GM12878 (cell line): ENCODE results near the gene DNMT3A. TPM values are rescaled to one million over a fixed set of nuclear protein-coding genes. Genes with fewer than 3 reads are reported as not detected.
A peak's percentile ranks its signal among the peaks of the same experiment; 100 is the strongest.

Experiments used
- ATAC-seq: fragments of 200-7000 bp; cut with Tn5 transposase; 3 replicates; pipeline ENCODE4 v1.9.1; 2020; ENCODE audit warnings: mild to moderate bottlenecking, moderate library complexity
- BruUV-seq: library from RNA; stranded (reverse); fragments of 400-500 nt; replicated peaks from 2 replicates; lab custom pipeline; 2021; lab: Mats Ljungman, UMichigan
- CTCF ChIA-PET: fragments of 300-600 bp; sonication (Branson Sonifier 250); formaldehyde crosslinking; extraction: SDS; loops from one replicate; lab custom pipeline; 2021; ENCODE audit warnings: inconsistent platforms; lab: Yijun Ruan, JAX
- POLR2A ChIA-PET: fragments of 350-600 bp; formaldehyde crosslinking; extraction: SDS; loops from one replicate; lab custom pipeline; 2021; ENCODE audit warnings: inconsistent platforms; lab: Charles Lee
- RAD21 ChIA-PET: fragments of 300-600 bp; sonication (Branson Sonifier 250); formaldehyde crosslinking; loops from one replicate; lab custom pipeline; 2023; ENCODE audit warnings: antibody characterized with exemption; ENCODE audit not compliant: unreplicated experiment; lab: Charles Lee
- SMC1A ChIA-PET: fragments of 300-600 bp; sonication (Branson Sonifier 250); formaldehyde crosslinking; loops from one replicate; lab custom pipeline; 2023; ENCODE audit not compliant: unreplicated experiment, uncharacterized antibody; lab: Charles Lee
- DNase-seq: peaks from one replicate; pipeline ENCODE4 v3.0.0-alpha.2; 2011; ENCODE audit warnings: low read depth, low spot score
- FAIRE-seq: peaks from 3 replicates; lab custom pipeline; 2011; peaks lifted over from hg19 to GRCh38; lab: Jason Lieb, UNC
- H2AFZ ChIP-seq: 2 replicates; pipeline ENCODE4 v1.6.0; 2011; ENCODE audit warnings: low read depth, low read length, control low read depth; ENCODE audit not compliant: control insufficient read depth
- H3K27ac ChIP-seq: 2 replicates; pipeline ENCODE4 v1.5.1; 2011; ENCODE audit warnings: control low read depth; ENCODE audit not compliant: control insufficient read depth, insufficient read depth
- H3K27me3 ChIP-seq, 2 experiments: replicated peaks in 1 of 2; 2 replicates each; pipeline versions ENCODE4 v1.6.0 to v1.6.1; 2011; ENCODE audit warnings: low read length in 1 of 2; ENCODE audit not compliant: control insufficient read depth in 2 of 2, insufficient read depth in 2 of 2
- H3K36me3 ChIP-seq, 2 experiments: 2 replicates each; pipeline ENCODE4 v1.5.1; 2011; ENCODE audit warnings: low read length in 1 of 2; ENCODE audit not compliant: control insufficient read depth in 2 of 2, insufficient read depth in 2 of 2
- H3K4me1 ChIP-seq: 2 replicates; pipeline ENCODE4 v1.6.1; 2011; ENCODE audit warnings: mild to moderate bottlenecking, low read length, moderate library complexity, mixed read lengths; ENCODE audit not compliant: control insufficient read depth, insufficient read depth
- H3K4me2 ChIP-seq: 2 replicates; pipeline ENCODE4 v1.6.0; 2011; ENCODE audit warnings: control low read depth; ENCODE audit not compliant: control insufficient read depth, insufficient read depth
- H3K4me3 ChIP-seq: fragments of 200-600 bp; sonication (generic); 2 replicates; pipeline ENCODE4 v1.5.1; 2016
- H3K79me2 ChIP-seq: 2 replicates; pipeline ENCODE4 v1.6.0; 2011; ENCODE audit warnings: low read length; ENCODE audit not compliant: control insufficient read depth, insufficient read depth
- H3K9ac ChIP-seq: 2 replicates; pipeline ENCODE4 v1.8.0; 2011; ENCODE audit warnings: low read length, control low read depth, mixed read lengths; ENCODE audit not compliant: control insufficient read depth, insufficient read depth
- H3K9me3 ChIP-seq: replicated peaks from 3 replicates; pipeline ENCODE4 v1.5.1; 2011; ENCODE audit warnings: mild to moderate bottlenecking, low read length; ENCODE audit not compliant: control insufficient read depth, insufficient read depth
- H4K20me1 ChIP-seq: 2 replicates; pipeline ENCODE4 v1.6.0; 2011; ENCODE audit not compliant: control insufficient read depth, insufficient read depth
- BRCA1 ChIP-seq: IDR thresholded peaks from 2 replicates; pipeline ENCODE4 v1.6.1; 2011; ENCODE audit warnings: low read depth, low read length, improper control_type of control experiment
- CHD4 ChIP-seq: fragments of 200-600 bp; sonication (generic); IDR thresholded peaks from 2 replicates; pipeline ENCODE4 v1.6.1; 2016; ENCODE audit warnings: mild to moderate bottlenecking
- CTCF ChIP-seq, 3 experiments: IDR thresholded peaks in 2 of 3; conservative IDR thresholded peaks in 1 of 3; 2 replicates each; pipeline ENCODE4 v1.5.1; 2011; ENCODE audit warnings: low read depth in 3 of 3, low read length in 3 of 3, mild to moderate bottlenecking in 3 of 3, control low read depth in 2 of 3, moderate library complexity in 2 of 3, inconsistent platforms in 1 of 3, mixed read lengths in 1 of 3; ENCODE audit not compliant: control insufficient read depth in 2 of 3, insufficient read depth in 1 of 3; ENCODE audit errors: extremely low read depth in 1 of 3
- E2F4 ChIP-seq: IDR thresholded peaks from 2 replicates; pipeline ENCODE4 v1.6.1; 2012; ENCODE audit warnings: low read depth, low read length, improper control_type of control experiment
- EP300 ChIP-seq, 2 experiments: fragments of 150-350 bp in 1 of 2; IDR thresholded peaks; 2 replicates each; pipeline ENCODE4 v1.6.1; 2011 to 2012; ENCODE audit warnings: low read depth in 2 of 2, low read length in 2 of 2, borderline replicate concordance in 1 of 2, improper control_type of control experiment in 1 of 2, inconsistent platforms in 1 of 2; ENCODE audit not compliant: control insufficient read depth in 1 of 2
- IKZF2 ChIP-seq, 2 experiments: fragments of 450-650 bp; IDR thresholded peaks; 2 replicates each; pipeline ENCODE4 v1.6.1; 2017; ENCODE audit warnings: mild to moderate bottlenecking in 2 of 2, moderate library complexity in 2 of 2
- JUND ChIP-seq: IDR thresholded peaks from 2 replicates; pipeline ENCODE4 v1.6.1; 2012; ENCODE audit warnings: low read depth, mild to moderate bottlenecking, low read length, improper control_type of control experiment, moderate library complexity
- MXI1 ChIP-seq: fragments of 150-350 bp; IDR thresholded peaks from 2 replicates; pipeline ENCODE4 v1.6.1; 2011; ENCODE audit warnings: low read depth, mild to moderate bottlenecking, inconsistent platforms, low read length, improper control_type of control experiment
- NFYA ChIP-seq: IDR thresholded peaks from 2 replicates; pipeline ENCODE4 v1.6.1; 2011; ENCODE audit warnings: low read depth, mild to moderate bottlenecking, low read length, improper control_type of control experiment, borderline replicate concordance
- NRF1 ChIP-seq: conservative IDR thresholded peaks from 2 replicates; pipeline ENCODE4 v1.6.1; 2011; ENCODE audit warnings: mild to moderate bottlenecking, low read depth, low read length, improper control_type of control experiment
- RAD51 ChIP-seq: fragments of 450-650 bp; IDR thresholded peaks from 2 replicates; pipeline ENCODE4 v1.6.1; 2016; ENCODE audit warnings: moderate library complexity, mild to moderate bottlenecking, inconsistent platforms
- RELA ChIP-seq: fragments of 450-650 bp; IDR thresholded peaks from 2 replicates; pipeline ENCODE4 v1.8.0; 2014; ENCODE audit warnings: borderline replicate concordance; ENCODE audit not compliant: partially characterized antibody
- REST ChIP-seq: IDR thresholded peaks from 2 replicates; pipeline ENCODE4 v1.6.1; 2012; ENCODE audit warnings: mild to moderate bottlenecking, low read depth, low read length
- WRNIP1 ChIP-seq: IDR thresholded peaks from 2 replicates; pipeline ENCODE4 v1.6.1; 2011; ENCODE audit warnings: low read depth, low read length, improper control_type of control experiment, borderline replicate concordance
- ZBED1 ChIP-seq: IDR thresholded peaks from 2 replicates; pipeline ENCODE4 v1.6.1; 2016; ENCODE audit warnings: borderline replicate concordance
- WGBS: methylation state at CpG from one replicate; pipeline ENCODE4 v1.1.6; 2016; ENCODE audit warnings: low lambda C conversion rate; ENCODE audit not compliant: insufficient replicate concordance, insufficient coverage; ENCODE audit errors: missing lambda C conversion rate; 5-methylcytosine and 5-hydroxymethylcytosine counted together
- in situ Hi-C: fragments of 300-500 bp; cut with MboI; formaldehyde crosslinking; loops from 9 replicates; pipeline ENCODE4 v1.14.3; 2018; ENCODE audit warnings: mixed read lengths
- intact Hi-C: fragments of 100-400 bp; cut with micrococcal nuclease; formaldehyde crosslinking; loops from one replicate; pipeline ENCODE4 v1.14.2; 2022; ENCODE audit not compliant: unreplicated experiment
- polyA plus RNA-seq, 11 experiments: library from polyadenylated mRNA; depleted of rRNA in 4 of 11; unstranded in 6 of 11; stranded (reverse) in 5 of 11; fragments of >200 nt; fragmentation: Nextera tagmentation in 4 of 11; fragmentation: Illumina TruSeq in 1 of 11; extraction: Ambion mirVana in 4 of 11; extraction: Trizol in 1 of 11; gene quantifications; 1 replicate in 1 of 11; 2 replicates in 10 of 11; pipeline versions ENCODE4 v1.2.1 to v1.2.3, GENCODE V29; 2011 to 2016; ENCODE audit warnings: inconsistent platforms in 2 of 11, missing spikeins in 2 of 11, low read depth in 1 of 11
- total RNA-seq, 4 experiments: library from RNA; depleted of rRNA in 3 of 4; stranded (reverse); fragments of >200 nt in 3 of 4; fragmentation: Illumina TruSeq in 1 of 4; extraction: Trizol in 1 of 4; gene quantifications; 2 replicates each; pipeline versions ENCODE4 v1.2.1 to v1.2.3, GENCODE V29; 2013 to 2021

DNMT3A gene
- total and polyA plus RNA-seq, 10 of the 15 experiments (the other 5 are each of a cell fraction or from before 2014, with no cell fraction given): 7.4 to 51.6 (median 17.4) TPM

- H3K9me3 ChIP-seq: no peaks in the 10 kb centered on the region
- in situ Hi-C loops (no loop called here), intact Hi-C loops (no loop called here)
- H3K27ac ChIP-seq: peak overlapping the region; percentile 81
- FAIRE-seq (peak; percentile 78), DNase-seq (no peak), ATAC-seq (peak; percentile 97)
- peak overlapping the region; percentile 83 for H3K4me2 ChIP-seq
- H3K79me2 ChIP-seq: no peaks in the 10 kb centered on the region
- peak overlapping the region; percentile 6 for H2AFZ ChIP-seq
- ChIA-PET SMC1A (interaction anchor here (0.6 to 4.0 kb wide), 8 partner anchors 8 to 272 kb away, joined by 3 to 24 read pairs (median 5); no protein-coding TSS in a partner anchor), CTCF (interaction anchor here (0.5 to 3.8 kb wide), 11 partner anchors 8 to 272 kb away, joined by 3 to 30 read pairs (median 4); no protein-coding TSS in a partner anchor), POLR2A (interaction anchor here (0.6 to 2.9 kb wide), 9 partner anchors 8 to 229 kb away, joined by 3 to 12 read pairs (median 5); no protein-coding TSS in a partner anchor), RAD21 (interaction anchor here (0.8 to 2.0 kb wide), 13 partner anchors 10 to 130 kb away, joined by 3 to 17 read pairs (median 5); no protein-coding TSS in a partner anchor)
- no peaks in the 10 kb centered on the region for H3K27me3 ChIP-seq
- 7% methylated on average over 16 of the region's 16 CpGs for WGBS
- H3K4me3 ChIP-seq: peak overlapping the region; percentile 24; the same call in 1 of the 2 replicates
- peaks cover 2 to 8% of the 10 kb centered on the region in 2 experiments; a peak in 3 of 4 replicates for H3K36me3 ChIP-seq
- peak overlapping the region; percentile 50 for H3K9ac ChIP-seq
- no peaks in the 10 kb centered on the region for H4K20me1 ChIP-seq
- peaks cover 35% of the 10 kb centered on the region for H3K4me1 ChIP-seq
- no TSS peak for BruUV-seq
- TF ChIP-seq EP300 (IDR thresholded peaks at IDR 0.05; ENCODE audit: borderline replicate concordance in 1 of 2, control insufficient read depth in 1 of 2, low read depth in 2 of 2, low read length in 2 of 2): no peak
- no peak for TF ChIP-seq RAD51
- TF ChIP-seq JUND: no peak
- TF ChIP-seq NFYA: no peak
- no peak for TF ChIP-seq REST
- no peak for TF ChIP-seq WRNIP1
- no peak for TF ChIP-seq ZBED1
- TF ChIP-seq BRCA1: no peak
- TF ChIP-seq E2F4: no peak
- TF ChIP-seq MXI1: no peak
- TF ChIP-seq IKZF2 (IDR thresholded peaks at IDR 0.05): no peak; a peak in 1 of 4 replicates
- TF ChIP-seq CHD4: no peak
- TF ChIP-seq RELA: no peak
- TF ChIP-seq CTCF (IDR thresholded peaks at IDR 0.05 in 2 of 3, conservative IDR thresholded peaks at IDR 0.05 in 1 of 3; ENCODE audit: control insufficient read depth in 2 of 3, extremely low read depth in 1 of 3, insufficient read depth in 1 of 3, low read depth in 3 of 3, low read length in 3 of 3): no peak
- no peak for TF ChIP-seq NRF1
These were observed 46.9 kb downstream of the DNMT3A start for GRCh38 chr2:25294573-25295462.
